Peyer's patch (tissue), 4 donors: ENCODE results near the gene HOTAIR. TPM values are rescaled to one million over a fixed set of nuclear protein-coding genes. Genes with fewer than 3 reads are reported as not detected.
A peak's percentile ranks its signal among the peaks of the same experiment; 100 is the strongest.

ENCODE experiments used
- DNase-seq, 3 donors: peaks; one replicate each; pipeline ENCODE4 v3.0.0-alpha.2; 2017 to 2019
- H3K27ac ChIP-seq, 4 donors: fragments of 200-600 bp; sonication (generic); one replicate each; pipeline ENCODE4 v1.5.1; 2016 to 2019
- H3K27me3 ChIP-seq, 2 donors: fragments of 200-600 bp; sonication (generic); one replicate each; pipeline ENCODE4 v1.5.1; 2019
- H3K36me3 ChIP-seq, 3 donors: fragments of 200-600 bp; sonication (generic); one replicate each; pipeline ENCODE4 v1.5.1; 2016 to 2019
- H3K4me1 ChIP-seq, 4 donors: fragments of 200-600 bp; sonication (generic); one replicate each; pipeline ENCODE4 v1.5.1; 2016 to 2019
- H3K4me3 ChIP-seq, 4 donors: fragments of 200-600 bp; sonication (generic); 1 replicate in 3 of 4; 2 replicates in 1 of 4; pipeline ENCODE4 v1.5.1; 2016 to 2019; ENCODE audit warnings: mild to moderate bottlenecking in 1 of 4
- H3K9me3 ChIP-seq, 4 donors: fragments of 200-600 bp; sonication (generic); one replicate each; pipeline ENCODE4 v1.5.1; 2016 to 2019; ENCODE audit warnings: mild to moderate bottlenecking in 1 of 4
- CTCF ChIP-seq, 6 experiments: fragments of 450-650 bp in 4 of 6; fragments of 200-600 bp in 2 of 6; sonication (generic) in 1 of 6; IDR thresholded peaks; one replicate each; pipeline ENCODE4 v1.5.1; 2017 to 2019; ENCODE audit warnings: antibody characterized with exemption in 6 of 6, mild to moderate bottlenecking in 3 of 6, moderate library complexity in 1 of 6
- POLR2A ChIP-seq, 2 donors: fragments of 450-650 bp; IDR thresholded peaks; one replicate each; pipeline ENCODE4 v1.5.1; 2017; ENCODE audit warnings: antibody characterized with exemption in 2 of 2, mild to moderate bottlenecking in 2 of 2, moderate library complexity in 2 of 2
- total RNA-seq, 4 donors: library from RNA; depleted of rRNA; stranded (reverse); fragments of >200 nt; gene quantifications; one replicate each; pipeline ENCODE4 v1.1.0, GENCODE V29; 2016

HOTAIR gene
- total RNA-seq, 4 donors from 2014 or later = 1.4 TPM; not detected in 3

DNA sequence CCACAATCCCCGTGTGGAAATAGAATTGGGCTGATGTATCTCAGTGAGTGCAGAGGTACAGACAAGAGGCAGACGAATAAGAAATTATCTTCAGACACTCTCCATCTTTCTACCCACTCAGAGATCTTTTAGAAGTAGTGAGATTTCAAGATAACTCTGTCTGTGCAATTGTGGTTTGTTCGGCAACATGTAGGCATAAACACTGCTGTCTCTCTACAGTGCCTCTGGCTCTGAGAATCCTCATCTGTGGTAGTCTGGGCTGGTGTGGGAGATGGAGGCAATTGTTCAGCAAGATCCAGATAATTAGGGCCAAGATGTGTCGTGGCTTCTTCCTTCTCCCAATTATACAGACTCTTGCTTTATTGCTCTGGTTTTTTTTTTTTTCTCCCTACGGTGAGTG, 33.0 kb downstream of the HOTAIR start:
- Histone ChIP-seq H3K27ac (no peak overlapping the region), H3K9me3 (peaks cover 0 to 9% (median 0%) of the 10 kb centered on the region in 4 donors), H3K27me3 (peaks cover 0 to 72% of the 10 kb centered on the region in 2 donors), H3K4me1 (peaks cover 0 to 13% (median 0%) of the 10 kb centered on the region in 4 donors), H3K4me3 (no peak overlapping the region), H3K36me3 (no peaks in the 10 kb centered on the region)
- no peak for TF ChIP-seq CTCF (IDR thresholded peaks at IDR 0.05)
- DNase-seq = no peak

GRCh38 chr12:53941187-53941586, 33.6 kb downstream of the HOTAIR start:
- DNase-seq = no peak
- no peak overlapping the region for H3K27ac ChIP-seq
- no peaks in the 10 kb centered on the region for H3K36me3 ChIP-seq
- H3K4me1 ChIP-seq = peaks cover 0 to 13% (median 0%) of the 10 kb centered on the region in 4 donors
- TF ChIP-seq CTCF (IDR thresholded peaks at IDR 0.05) (no peak), POLR2A (IDR thresholded peaks at IDR 0.05) (no peak)
- H3K4me3 ChIP-seq = no peak overlapping the region
- peaks cover 0 to 77% of the 10 kb centered on the region in 2 donors for H3K27me3 ChIP-seq
- peaks cover 0 to 9% (median 0%) of the 10 kb centered on the region in 4 donors for H3K9me3 ChIP-seq

- peak in 1 of 3 donors; percentile 11 for DNase-seq
- no peak overlapping the region for H3K27ac ChIP-seq
- H3K9me3 ChIP-seq = peaks cover 0 to 9% (median 0%) of the 10 kb centered on the region in 4 donors
- peaks cover 0 to 13% (median 0%) of the 10 kb centered on the region in 4 donors for H3K4me1 ChIP-seq
- no peak overlapping the region for H3K4me3 ChIP-seq
- TF ChIP-seq CTCF (IDR thresholded peaks at IDR 0.05) (no peak), POLR2A (IDR thresholded peaks at IDR 0.05) (no peak)
- H3K27me3 ChIP-seq = peaks cover 0 to 83% of the 10 kb centered on the region in 2 donors
- no peaks in the 10 kb centered on the region for H3K36me3 ChIP-seq
These were observed 34.2 kb downstream of the HOTAIR start for GRCh38 chr12:53940443-53941014.

DNA sequence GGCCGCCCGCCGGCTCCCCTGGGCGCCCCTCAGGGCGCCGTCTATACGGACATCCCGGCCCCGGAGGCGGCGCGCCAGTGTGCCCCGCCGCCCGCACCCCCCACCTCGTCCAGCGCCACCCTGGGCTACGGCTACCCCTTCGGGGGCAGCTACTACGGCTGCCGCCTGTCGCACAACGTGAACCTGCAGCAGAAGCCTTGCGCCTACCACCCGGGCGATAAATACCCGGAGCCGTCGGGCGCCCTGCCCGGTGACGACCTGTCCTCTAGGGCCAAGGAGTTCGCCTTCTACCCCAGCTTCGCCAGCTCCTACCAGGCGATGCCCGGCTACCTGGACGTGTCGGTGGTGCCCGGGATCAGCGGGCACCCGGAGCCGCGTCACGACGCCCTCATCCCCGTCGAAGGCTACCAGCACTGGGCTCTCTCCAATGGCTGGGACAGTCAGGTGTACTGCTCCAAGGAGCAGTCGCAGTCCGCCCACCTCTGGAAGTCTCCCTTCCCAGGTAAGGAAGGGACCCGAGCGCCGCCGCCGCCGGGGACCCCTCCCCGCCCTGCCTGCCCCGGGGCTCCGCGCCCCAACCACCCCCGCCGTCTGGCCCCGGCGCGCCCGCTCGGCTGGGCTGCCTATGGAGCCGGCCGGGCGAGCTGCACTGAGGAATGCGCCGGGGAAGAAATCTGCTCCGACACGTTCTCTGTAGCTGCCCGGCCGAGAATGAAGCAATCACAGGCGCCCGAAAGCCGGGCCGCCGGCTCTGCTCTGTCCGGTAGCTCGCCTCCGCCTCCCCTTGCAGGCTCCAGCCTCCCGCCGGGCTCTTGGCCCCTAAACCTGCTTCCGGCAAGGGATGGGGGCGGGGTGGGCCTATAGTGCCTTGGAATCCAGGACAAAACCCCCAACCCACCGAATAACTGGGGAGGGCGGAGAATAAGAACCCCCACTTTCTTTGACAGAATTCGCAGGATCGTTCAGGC, 35.3 kb downstream of the HOTAIR start:
- Histone ChIP-seq H3K36me3 (no peaks in the 10 kb centered on the region), H3K9me3 (peaks cover 0 to 9% (median 0%) of the 10 kb centered on the region in 4 donors), H3K4me3 (no peak overlapping the region), H3K27ac (no peak overlapping the region), H3K27me3 (peaks cover 0 to 77% of the 10 kb centered on the region in 2 donors), H3K4me1 (peaks cover 0 to 13% (median 0%) of the 10 kb centered on the region in 4 donors)
- DNase-seq = peak in 1 of 3 donors; percentile 43
- TF ChIP-seq CTCF (IDR thresholded peaks at IDR 0.05) (no peak), POLR2A (IDR thresholded peaks at IDR 0.05) (no peak)

DNA sequence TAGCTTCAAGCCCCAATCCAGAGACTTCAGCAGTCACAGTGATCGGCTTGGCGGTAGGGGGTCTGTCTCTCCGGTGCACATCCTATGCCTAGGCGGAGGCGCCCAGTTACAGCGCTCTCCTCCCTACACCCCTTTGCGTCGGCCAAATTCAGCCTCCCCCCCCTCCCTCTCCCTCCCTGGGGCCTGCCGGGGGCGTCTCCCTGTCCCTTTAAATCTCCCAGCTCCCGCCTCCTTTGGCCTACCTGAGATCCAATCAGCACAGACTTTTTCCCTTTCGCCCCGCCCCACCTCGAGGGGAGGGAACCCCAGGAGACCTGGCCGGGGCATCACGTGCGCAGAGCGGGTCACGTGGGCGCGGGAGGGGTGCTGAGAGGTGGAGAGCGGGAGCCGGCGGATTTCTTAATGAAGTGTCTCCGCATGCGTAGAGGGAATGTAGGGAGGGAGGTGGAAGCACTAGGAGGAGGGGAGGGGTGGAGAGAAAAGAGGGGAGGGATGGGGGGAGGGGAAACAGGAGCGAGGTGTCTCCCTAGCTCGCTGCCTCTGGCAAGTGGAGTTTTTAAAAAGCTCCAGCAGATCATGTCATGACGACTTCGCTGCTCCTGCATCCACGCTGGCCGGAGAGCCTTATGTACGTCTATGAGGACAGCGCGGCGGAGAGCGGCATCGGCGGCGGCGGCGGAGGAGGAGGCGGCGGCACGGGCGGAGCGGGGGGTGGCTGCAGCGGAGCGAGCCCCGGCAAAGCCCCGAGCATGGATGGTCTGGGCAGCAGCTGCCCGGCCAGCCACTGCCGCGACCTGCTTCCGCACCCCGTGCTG, 36.2 kb downstream of the HOTAIR start, which contains the start of gene HOXC13:
TSS of gene HOXC13 (plus strand) at position 506 of the 815 bp plus-strand sequence. CDS start at position 582, 76 bp downstream.
- peaks cover 0 to 13% (median 0%) of the 10 kb centered on the region in 4 donors for H3K4me1 ChIP-seq
- H3K36me3 ChIP-seq = no peaks in the 10 kb centered on the region
- no peak within 1 kb of the TSS for H3K27ac ChIP-seq
- peaks cover 0 to 9% (median 0%) of the 10 kb centered on the region in 4 donors for H3K9me3 ChIP-seq
- DNase-seq = no peak
- peaks cover 0 to 77% of the 10 kb centered on the region in 2 donors for H3K27me3 ChIP-seq
- no peak for TF ChIP-seq CTCF (IDR thresholded peaks at IDR 0.05)
- TF ChIP-seq POLR2A (IDR thresholded peaks at IDR 0.05) = no peak
- H3K4me3 ChIP-seq = no peak within 1 kb of the TSS
